ENCODE measurements around the gene MFSD6. TPM values are rescaled to one million over a fixed set of nuclear protein-coding genes. Genes with fewer than 3 reads are reported as not detected.

Gene MFSD6
- total RNA-seq, 4 donors from 2014 or later = 43.1 to 123 (median 60.5) TPM

GRCh38 chr2:190515687-190516086 is 107.5 kb downstream of the MFSD6 start:
- ATAC-seq (ENCODE audit: low FRiP score) (no peak), DNase-seq (ENCODE audit: low spot score) (no peak)
- no peak for TF ChIP-seq CTCF (IDR thresholded peaks at IDR 0.05)

GRCh38 chr2:190517468-190517867 is 109.3 kb downstream of the MFSD6 start:
- ATAC-seq (ENCODE audit: low FRiP score) = no peak

GRCh38 chr2:190519975-190520767 is 112.0 kb downstream of the MFSD6 start:
- TF ChIP-seq CTCF (IDR thresholded peaks at IDR 0.05) = no peak
- DNase-seq (ENCODE audit: low spot score) (no peak), ATAC-seq (ENCODE audit: low FRiP score) (no peak)

More at GRCh38 chr2:190517468-190517867, 109.3 kb downstream of the MFSD6 start:
- DNase-seq (ENCODE audit: low spot score) = no peak
- TF ChIP-seq CTCF (IDR thresholded peaks at IDR 0.05) = no peak

GRCh38 chr2:190524928-190525327 is 116.8 kb downstream of the MFSD6 start:
- no peak for TF ChIP-seq CTCF (IDR thresholded peaks at IDR 0.05)
- DNase-seq (ENCODE audit: low spot score) (no peak), ATAC-seq (ENCODE audit: low FRiP score) (no peak)

- no peak for TF ChIP-seq CTCF (IDR thresholded peaks at IDR 0.05)
- ATAC-seq (ENCODE audit: low FRiP score) (no peak), DNase-seq (ENCODE audit: low spot score) (no peak)
These were observed 118.1 kb downstream of the MFSD6 start for GRCh38 chr2:190526105-190526750.

GRCh38 chr2:190527214-190527613 is 119.1 kb downstream of the MFSD6 start:
- DNase-seq (ENCODE audit: low spot score) (no peak), ATAC-seq (ENCODE audit: low FRiP score) (no peak)
- TF ChIP-seq CTCF (IDR thresholded peaks at IDR 0.05) = no peak

GRCh38 chr2:190527918-190528317 is 119.8 kb downstream of the MFSD6 start:
- ATAC-seq (ENCODE audit: low FRiP score) (no peak), DNase-seq (ENCODE audit: low spot score) (no peak)
- no peak for TF ChIP-seq CTCF (IDR thresholded peaks at IDR 0.05)

Data from omental fat pad (tissue), 4 donors.